Thyroid gland (tissue), 4 donors: ENCODE results near the gene JMJD1C.

Experiments
- CTCF ChIP-seq, 6 experiments: fragments of 200-600 bp in 3 of 6; fragments of 450-650 bp in 3 of 6; sonication (generic) in 3 of 6; IDR thresholded peaks; one replicate each; pipeline ENCODE4 v1.5.1; 2016 to 2019; ENCODE audit warnings: antibody characterized with exemption in 6 of 6, mild to moderate bottlenecking in 2 of 6, inconsistent platforms in 1 of 6, moderate library complexity in 1 of 6
- POLR2A ChIP-seq, 2 donors: fragments of 450-650 bp; IDR thresholded peaks; one replicate each; pipeline ENCODE4 v1.6.1; 2017; ENCODE audit warnings: antibody characterized with exemption in 2 of 2, mild to moderate bottlenecking in 2 of 2, moderate library complexity in 1 of 2

DNA sequence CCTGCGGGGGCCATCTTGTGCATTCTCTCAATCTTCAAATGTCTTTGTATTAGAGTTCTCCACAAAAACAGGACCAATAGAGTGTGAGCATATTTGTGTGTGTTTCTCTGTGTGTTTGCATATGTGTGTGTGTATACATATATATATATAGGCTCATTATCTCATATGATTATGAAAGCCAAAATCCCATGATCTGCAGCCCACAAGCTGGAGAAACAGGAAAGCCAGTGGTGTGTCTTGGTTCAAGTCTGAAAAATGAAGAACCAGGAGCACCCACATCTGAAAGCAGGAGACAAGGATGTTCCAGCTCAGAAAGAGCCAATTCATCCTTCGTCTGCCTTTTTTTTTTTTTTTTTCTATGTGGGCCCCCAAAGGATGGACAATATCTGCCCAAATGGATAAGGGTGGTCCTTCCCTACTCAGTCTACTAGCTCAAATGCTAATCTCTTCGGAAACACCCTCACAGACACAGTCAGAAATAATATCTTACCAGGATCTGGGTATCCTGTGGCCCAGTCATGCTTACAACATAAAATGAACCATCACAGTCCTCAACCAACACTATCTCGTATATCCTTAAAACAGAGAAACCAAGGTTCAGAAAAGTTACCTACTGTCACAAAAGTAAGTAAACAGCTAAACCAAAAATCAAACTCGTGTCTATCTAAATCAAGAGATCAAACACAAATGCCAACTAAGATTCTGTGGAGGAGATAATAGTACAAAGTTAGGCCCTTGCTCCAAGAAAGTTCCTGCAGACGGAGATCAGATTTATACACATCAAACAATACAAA is 141.9 kb downstream of the JMJD1C start:
- no peak for TF ChIP-seq CTCF (IDR thresholded peaks at IDR 0.05)
- no peak for TF ChIP-seq POLR2A (IDR thresholded peaks at IDR 0.05)
